Effector CD4-positive, alpha-beta T cell (primary cell): ENCODE data around the gene S100A6.
"Not testable (repeated sequence)": the region's sequence is repeated elsewhere in the genome, so short reads cannot be mapped to it uniquely, and the experiment has no call there.

Experiments
- DNase-seq: peaks from one replicate; pipeline ENCODE4 v3.0.0-alpha.2; 2020
- total RNA-seq: gene quantifications from one replicate; lab custom pipeline; 2026; lab: John Stamatoyannopoulos, UW

Gene S100A6
- 64.5 reads per million, percentile 74 among the genes with 10 or more reads in this experiment for total RNA-seq

- peak; percentile 23 for DNase-seq
Observed at GRCh38 chr1:153535242-153536011, at the start of gene S100A6. Gene S100A6, minus strand, starts transcription at chr1:153535991. Its CDS starts 652 bp downstream, at chr1:153535339.

- no peak for DNase-seq
Observed at GRCh38 chr1:153585006-153585405, 49.2 kb upstream of the S100A6 start.

- no peak for DNase-seq
Observed at GRCh38 chr1:153583976-153584375, 48.2 kb upstream of the S100A6 start.

- DNase-seq: not testable (repeated sequence)
Observed at GRCh38 chr1:153583514-153583913, 47.7 kb upstream of the S100A6 start.

GRCh38 chr1:153582836-153583235 lies 47.0 kb upstream of the S100A6 start:
- not testable (repeated sequence) for DNase-seq

GRCh38 chr1:153578936-153579335 lies 43.1 kb upstream of the S100A6 start:
- no peak for DNase-seq

- no peak for DNase-seq
Observed at GRCh38 chr1:153578490-153578889, 42.7 kb upstream of the S100A6 start.

- no peak for DNase-seq
Observed at GRCh38 chr1:153577624-153578051, 41.8 kb upstream of the S100A6 start.

GRCh38 chr1:153577138-153577537 lies 41.3 kb upstream of the S100A6 start:
- DNase-seq: no peak

- not testable (repeated sequence) for DNase-seq
Observed at GRCh38 chr1:153575497-153575896, 39.7 kb upstream of the S100A6 start.

- not testable (repeated sequence) for DNase-seq
Observed at GRCh38 chr1:153575081-153575491, 39.3 kb upstream of the S100A6 start.

- DNase-seq: no peak
Observed at GRCh38 chr1:153573351-153573750, 37.6 kb upstream of the S100A6 start.

GRCh38 chr1:153572569-153573015 lies 36.8 kb upstream of the S100A6 start:
- peak; percentile 26 for DNase-seq

GRCh38 chr1:153571706-153572105 lies 35.9 kb upstream of the S100A6 start:
- DNase-seq: no peak

GRCh38 chr1:153570874-153571273 lies 35.1 kb upstream of the S100A6 start:
- no peak for DNase-seq

GRCh38 chr1:153569465-153569864 lies 33.7 kb upstream of the S100A6 start:
- no peak for DNase-seq

- peak; percentile 72 for DNase-seq
Observed at GRCh38 chr1:153568367-153569099, 32.7 kb upstream of the S100A6 start.

GRCh38 chr1:153567621-153568366 lies 32.0 kb upstream of the S100A6 start:
- DNase-seq: no peak

GRCh38 chr1:153566414-153567371 lies 30.9 kb upstream of the S100A6 start:
- DNase-seq: peak; percentile 65

GRCh38 chr1:153565529-153566374 lies 30.0 kb upstream of the S100A6 start, which contains the start of gene S100A2:
Gene S100A2, minus strand, starts transcription at chr1:153565844. Its CDS starts 1,967 bp downstream, at chr1:153563877.
- DNase-seq: no peak

- DNase-seq: no peak
Observed at GRCh38 chr1:153563991-153564390, 28.2 kb upstream of the S100A6 start.
